HG02610 (cell line): ENCODE data around the gene CELA2B.
A peak's percentile ranks its signal among the peaks of the same experiment; 100 is the strongest.

Source experiments
- ATAC-seq: cut with Tn5 transposase; IDR thresholded peaks from one replicate; pipeline ENCODE4 v1.9.1; 2021; ENCODE audit warnings: mild to moderate bottlenecking, moderate library complexity; ENCODE audit not compliant: unreplicated experiment

CELA2B gene

DNA sequence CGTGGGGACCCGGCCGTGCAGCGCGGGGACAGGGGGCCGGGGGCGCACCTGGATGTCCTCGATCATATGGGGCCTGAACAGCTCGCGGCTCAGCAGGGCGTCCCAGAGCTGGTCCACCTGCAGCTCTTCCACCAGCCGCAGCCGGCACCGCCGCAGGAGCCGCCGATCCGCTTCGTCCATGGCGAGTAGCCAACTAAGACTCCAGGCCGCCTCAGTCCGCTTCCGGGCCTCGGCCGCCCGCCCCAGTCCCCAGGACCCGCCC, 48.0 kb downstream of the CELA2B start, which contains the start of gene CASP9:
TSS of gene CASP9 (minus strand) at position 195 of the 262 bp plus-strand sequence. CDS start at position 180, 15 bp downstream.
- ATAC-seq = no peak

DNA sequence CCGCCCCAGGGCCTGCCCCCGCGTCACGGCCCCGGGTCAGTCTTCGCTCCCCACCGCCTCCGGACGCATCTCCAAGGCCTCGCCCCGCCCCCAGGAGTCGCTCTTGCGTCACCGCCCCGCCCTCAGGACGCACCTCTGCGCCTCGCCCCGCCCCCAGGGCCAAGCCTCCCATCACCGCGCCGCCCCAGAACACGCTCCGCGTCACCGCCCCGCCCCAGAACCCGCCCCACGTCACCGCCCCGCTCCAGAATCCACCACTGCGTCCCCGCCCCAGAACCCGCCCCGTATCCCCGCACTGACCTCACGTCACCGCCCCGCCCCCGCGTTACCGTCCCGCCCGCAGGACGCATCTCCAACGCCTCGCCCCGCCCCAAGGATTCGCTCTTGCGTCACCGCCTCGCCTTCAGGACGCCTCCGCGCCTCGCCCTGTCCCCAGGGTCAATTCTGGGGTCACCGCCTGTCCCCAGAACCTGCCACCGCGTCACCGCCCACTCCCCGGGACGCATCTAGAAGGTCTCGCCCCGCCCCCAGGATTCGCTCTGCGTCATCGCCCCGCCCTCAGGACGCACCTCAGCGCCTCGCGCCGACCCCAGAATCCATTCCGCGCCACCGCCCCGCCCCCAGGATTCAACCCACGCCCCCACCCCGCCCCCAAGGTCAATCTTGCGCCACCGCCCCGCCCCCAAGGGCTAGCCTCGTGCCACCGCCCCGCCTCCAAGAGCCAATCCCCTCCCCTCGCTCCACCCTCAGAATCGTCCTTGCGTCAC, 48.6 kb downstream of the CELA2B start:
- peak; percentile 43 for ATAC-seq

DNA sequence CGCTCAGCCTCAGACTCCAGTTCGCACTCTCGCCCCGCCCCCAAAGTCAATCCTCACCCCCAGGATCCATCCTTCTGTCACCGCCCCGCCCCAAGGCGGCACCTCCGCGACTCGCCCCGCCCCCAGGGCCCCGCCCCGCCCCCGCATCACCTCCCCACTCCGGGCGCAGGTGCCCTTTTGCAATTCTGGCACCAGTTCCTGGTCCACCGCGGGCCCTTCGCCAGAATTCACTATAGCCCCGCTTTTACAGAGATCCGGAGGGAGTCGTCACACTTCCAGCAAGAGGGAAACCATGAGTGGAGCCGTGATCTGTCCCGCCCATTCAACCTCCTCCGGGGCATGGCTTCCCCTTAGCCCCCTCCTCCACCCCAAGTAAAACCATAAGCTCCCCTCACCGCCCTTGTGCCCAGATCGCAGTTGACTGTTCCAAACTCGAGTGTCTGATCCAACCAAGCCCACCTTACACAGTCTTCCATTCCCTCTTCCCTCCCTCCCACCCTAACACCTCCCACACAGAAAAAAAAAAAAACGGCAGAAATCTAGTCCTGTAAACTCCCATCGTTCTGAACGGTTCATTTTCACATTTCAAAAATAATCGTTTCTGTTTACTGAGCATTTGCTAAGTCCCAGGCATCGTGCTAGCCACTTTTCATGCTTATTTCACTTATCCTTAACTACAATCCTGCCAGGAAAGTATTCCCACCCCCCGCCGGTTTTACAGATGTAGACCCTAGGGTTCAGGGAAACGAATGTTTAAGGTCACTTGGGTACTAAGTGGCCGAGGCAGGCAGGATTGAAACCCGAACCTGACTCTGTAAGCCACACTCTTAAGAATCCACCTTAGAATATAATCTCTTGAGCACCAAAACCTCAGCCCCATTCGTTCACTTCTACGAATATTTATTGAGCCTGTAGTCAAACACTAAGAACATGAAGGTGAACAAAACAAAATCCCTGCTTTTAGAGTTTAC, 49.4 kb downstream of the CELA2B start:
- ATAC-seq = peak; percentile 44

DNA sequence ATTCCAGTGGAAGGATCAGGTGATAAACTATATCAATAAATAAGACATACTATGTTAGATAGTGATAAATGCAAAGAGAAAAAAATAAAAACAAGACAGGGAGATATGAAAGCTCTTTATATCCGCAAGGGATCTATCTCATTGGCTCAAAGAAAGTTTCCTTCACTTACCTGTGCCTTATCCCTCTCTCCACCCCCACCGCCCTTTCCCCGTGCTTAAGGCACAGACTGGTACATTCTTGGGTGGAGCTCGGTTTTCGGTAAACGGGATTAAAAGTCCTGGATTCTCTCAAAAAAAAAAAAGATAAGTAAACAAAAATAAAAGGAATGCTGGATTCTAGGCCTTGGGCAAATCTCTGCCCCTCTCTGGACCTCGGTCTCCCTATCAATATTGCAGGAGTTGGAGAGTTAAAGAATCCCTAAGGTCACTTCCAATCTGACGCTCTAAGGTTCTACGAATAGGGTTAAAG, 50.2 kb downstream of the CELA2B start:
- no peak for ATAC-seq

DNA sequence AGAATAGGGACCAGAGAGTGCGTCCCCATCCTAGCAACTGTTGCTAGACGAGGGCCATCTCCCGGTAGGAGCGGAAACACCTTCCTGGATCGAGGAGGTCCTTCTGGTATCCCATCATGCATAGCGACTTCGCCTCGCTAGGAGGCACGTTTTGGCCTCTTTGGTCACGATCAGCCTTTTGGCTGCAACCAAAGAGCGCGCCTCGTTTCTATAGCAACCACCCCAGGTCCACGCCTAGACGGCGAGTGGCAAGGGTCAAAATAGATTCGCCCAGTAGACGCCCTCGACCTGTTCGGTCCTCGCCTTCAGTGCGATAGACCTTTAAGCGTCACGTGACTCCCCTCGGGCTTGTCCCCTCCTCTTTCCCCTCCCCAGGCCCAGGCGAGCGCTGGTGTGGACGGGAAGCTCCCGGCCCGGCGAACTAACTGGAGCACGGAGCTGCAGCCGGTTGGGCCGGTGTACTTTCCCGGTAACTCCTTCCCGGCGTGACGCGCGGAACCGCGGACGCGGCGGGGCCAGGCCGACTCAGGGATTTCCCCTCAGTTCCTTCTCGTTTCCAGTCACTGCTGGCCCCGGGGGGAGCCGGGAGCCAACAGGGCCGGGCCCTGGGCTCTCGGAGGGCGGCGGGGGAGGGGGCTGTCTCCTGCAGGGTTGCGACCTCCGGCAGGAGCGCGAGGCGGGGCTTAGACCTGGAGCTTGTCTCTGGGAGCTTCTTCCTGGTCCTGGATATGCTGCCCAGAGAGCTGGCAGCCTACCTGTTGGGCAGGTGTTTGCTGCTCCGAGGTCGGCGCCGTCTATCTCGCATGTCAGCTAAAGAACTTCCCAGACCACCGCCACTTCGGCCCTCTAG, 50.8 kb downstream of the CELA2B start, which contains the start of gene DNAJC16:
TSS of gene DNAJC16 (plus strand) at position 359 of the 850 bp plus-strand sequence. CDS start 2,258 bp downstream, outside the sequence.
- ATAC-seq = peak; percentile 52

DNA sequence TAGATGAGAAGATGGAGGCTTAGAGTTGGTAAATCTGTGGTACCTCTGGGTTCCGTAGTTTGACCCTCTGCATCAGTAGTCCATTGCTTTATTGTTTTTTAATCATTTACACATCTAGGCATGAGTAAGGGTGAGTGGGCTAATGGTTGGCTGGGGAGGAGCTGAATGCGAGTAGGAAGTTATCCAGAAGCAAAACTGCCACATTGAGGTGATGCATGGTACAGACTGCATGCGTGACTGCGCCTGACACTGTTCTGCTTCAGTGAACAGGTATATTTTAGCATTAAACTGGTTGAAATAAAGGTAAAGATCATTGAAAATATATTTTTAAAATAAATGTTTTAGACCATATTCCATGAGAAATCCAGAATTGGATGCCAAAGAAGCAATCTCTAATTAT, 55.1 kb downstream of the CELA2B start:
- ATAC-seq = no peak

DNA sequence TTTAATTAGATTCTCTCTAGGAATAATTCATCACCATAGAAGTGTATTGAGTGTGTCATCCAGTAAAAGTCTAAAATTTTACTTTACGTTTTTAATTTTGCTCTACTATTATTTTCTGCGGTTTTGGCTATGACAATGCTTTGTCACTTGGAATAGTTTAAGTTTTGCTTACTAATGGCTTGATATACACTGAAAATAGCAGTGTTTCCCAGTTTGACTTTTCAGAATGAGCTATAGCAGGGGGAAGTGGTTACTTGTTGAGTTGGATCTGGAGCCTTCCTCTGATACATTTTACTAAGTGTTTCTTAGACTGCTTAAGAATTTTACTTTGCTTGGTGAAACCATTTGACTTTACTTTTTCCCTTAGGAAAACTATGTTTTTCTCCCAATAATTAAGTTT, 55.8 kb downstream of the CELA2B start:
- no peak for ATAC-seq

DNA sequence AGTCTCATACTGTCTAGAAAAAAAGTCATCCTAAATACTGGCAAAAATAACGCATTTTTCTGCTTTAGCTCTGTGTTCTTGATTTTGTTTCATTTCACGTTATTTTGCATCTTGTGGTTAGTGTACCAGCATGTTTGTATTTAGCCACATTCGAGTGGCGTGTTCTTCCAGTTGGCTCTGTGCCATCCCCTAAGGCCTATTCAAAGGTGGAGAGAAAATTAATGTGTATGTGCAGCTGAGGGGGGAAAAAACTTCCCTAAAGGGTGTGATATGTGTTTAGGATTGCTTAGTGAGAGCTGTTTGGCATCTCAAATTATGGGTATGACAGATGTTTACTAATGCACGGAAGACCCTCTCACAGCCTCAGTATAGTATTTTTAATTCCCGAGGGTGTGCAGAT, 62.9 kb downstream of the CELA2B start:
- no peak for ATAC-seq

DNA sequence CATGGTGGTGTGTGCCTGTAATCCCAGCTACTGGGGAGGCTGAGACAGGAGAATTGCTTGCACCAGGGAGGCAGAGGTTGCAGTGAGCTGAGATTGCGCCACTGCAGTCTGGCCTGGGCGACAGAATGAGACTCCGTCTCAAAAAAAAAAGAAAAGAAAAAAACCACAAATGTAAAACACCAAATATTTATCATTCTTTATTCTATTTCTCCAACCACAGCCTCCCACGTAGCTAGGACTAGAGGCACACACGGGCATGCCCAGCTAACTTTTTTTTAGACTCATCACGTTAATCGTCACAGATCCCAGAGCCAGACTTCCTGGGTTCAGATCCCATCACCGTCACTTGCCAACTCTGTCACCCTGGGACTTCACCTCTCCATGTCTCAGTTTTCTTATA, 64.3 kb downstream of the CELA2B start:
- ATAC-seq = no peak
